Measurements from ENCODE around the gene PHF21A.

DNA sequence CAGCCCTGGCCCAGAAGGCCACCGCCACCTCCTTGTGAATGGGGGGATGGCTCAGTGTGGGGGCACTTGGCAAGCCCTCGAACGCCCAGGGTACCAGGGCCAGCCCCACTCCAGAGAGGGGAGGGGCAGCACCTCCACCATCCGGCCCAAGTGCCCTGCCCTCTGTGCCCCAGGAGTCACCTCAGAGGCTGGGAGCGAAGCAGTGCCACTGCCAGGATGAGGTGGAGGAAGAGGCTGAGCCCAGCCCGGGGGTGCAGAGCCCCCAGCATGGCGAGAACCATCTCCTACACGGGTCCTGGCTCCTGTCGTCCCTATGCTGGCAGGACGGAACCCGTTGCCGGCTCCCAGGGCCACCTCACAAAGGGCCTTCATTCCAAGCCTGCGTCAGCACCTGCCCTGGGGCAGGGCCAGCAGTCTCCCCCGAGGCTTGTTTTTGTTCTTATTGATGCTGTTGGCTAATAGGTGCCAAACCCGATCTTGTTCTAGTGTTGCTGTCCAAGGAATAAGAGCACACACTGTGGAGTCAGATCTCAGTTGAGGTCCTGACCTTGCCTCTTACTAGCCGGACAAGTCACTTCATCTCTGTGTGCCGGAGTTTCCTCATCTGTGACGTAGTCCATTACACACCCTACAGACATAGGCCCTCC, 214.2 kb downstream of the PHF21A start, which contains the start of gene FREY1:
- TF ChIP-seq, protein P1, sequence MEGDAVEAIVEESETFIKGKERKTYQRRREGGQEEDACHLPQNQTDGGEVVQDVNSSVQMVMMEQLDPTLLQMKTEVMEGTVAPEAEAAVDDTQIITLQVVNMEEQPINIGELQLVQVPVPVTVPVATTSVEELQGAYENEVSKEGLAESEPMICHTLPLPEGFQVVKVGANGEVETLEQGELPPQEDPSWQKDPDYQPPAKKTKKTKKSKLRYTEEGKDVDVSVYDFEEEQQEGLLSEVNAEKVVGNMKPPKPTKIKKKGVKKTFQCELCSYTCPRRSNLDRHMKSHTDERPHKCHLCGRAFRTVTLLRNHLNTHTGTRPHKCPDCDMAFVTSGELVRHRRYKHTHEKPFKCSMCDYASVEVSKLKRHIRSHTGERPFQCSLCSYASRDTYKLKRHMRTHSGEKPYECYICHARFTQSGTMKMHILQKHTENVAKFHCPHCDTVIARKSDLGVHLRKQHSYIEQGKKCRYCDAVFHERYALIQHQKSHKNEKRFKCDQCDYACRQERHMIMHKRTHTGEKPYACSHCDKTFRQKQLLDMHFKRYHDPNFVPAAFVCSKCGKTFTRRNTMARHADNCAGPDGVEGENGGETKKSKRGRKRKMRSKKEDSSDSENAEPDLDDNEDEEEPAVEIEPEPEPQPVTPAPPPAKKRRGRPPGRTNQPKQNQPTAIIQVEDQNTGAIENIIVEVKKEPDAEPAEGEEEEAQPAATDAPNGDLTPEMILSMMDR (IDR thresholded peaks at IDR 0.05; ENCODE audit: insufficient read depth, low read depth, low read length), result no peak
- no peak for TF ChIP-seq EZH2 (IDR thresholded peaks at IDR 0.05; ENCODE audit: insufficient read depth, low read length)

Data from astrocyte (in vitro differentiated cells and primary cell).